HepG2 (cell line): ENCODE measurements around the gene MAN1B1. TPM values are rescaled to one million over a fixed set of nuclear protein-coding genes. Genes with fewer than 3 reads are reported as not detected.

Source experiments
- ETV6 ChIP-seq: sonication (generic); formaldehyde crosslinking; conservative IDR thresholded peaks from 2 replicates; pipeline ENCODE4 v1.4.0; 2020; ENCODE audit warnings: missing genetic modification reagents
- FOXO1 ChIP-seq: sonication (generic); formaldehyde crosslinking; IDR thresholded peaks from 2 replicates; pipeline ENCODE4 v1.4.0; 2020; ENCODE audit warnings: missing genetic modification reagents
- HNF4G ChIP-seq, 2 experiments: sonication (generic) in 1 of 2; formaldehyde crosslinking in 1 of 2; IDR thresholded peaks; 2 replicates each; pipeline versions ENCODE4 v1.4.0 to v1.6.1; 2011 to 2020; ENCODE audit warnings: borderline replicate concordance in 2 of 2, low read depth in 2 of 2, mild to moderate bottlenecking in 2 of 2, low read length in 1 of 2, missing genetic modification reagents in 1 of 2, moderate library complexity in 1 of 2
- KDM5A ChIP-seq: fragments of 200-600 bp; sonication (generic); IDR thresholded peaks from 2 replicates; pipeline ENCODE4 v1.7.0; 2018; ENCODE audit warnings: antibody characterized with exemption, mild to moderate bottlenecking, low read length, borderline replicate concordance
- NFYC ChIP-seq: IDR thresholded peaks from 2 replicates; pipeline ENCODE4 v1.6.1; 2016; ENCODE audit warnings: missing genetic modification reagents, missing compliant biosample characterization
- SOX5 ChIP-seq: IDR thresholded peaks from 2 replicates; pipeline ENCODE4 v1.6.1; 2016; ENCODE audit warnings: borderline replicate concordance
- TRIM24 ChIP-seq: sonication (generic); formaldehyde crosslinking; IDR thresholded peaks from 2 replicates; pipeline ENCODE4 v1.8.0; 2022; ENCODE audit warnings: mild to moderate bottlenecking, missing genetic modification reagents
- XBP1 ChIP-seq: sonication (generic); formaldehyde crosslinking; IDR thresholded peaks from 2 replicates; pipeline ENCODE4 v1.5.0; 2020; ENCODE audit warnings: missing genetic modification reagents
- ZBTB8A ChIP-seq: sonication (generic); formaldehyde crosslinking; IDR thresholded peaks from 2 replicates; pipeline ENCODE4 v1.4.0; 2020; ENCODE audit warnings: mild to moderate bottlenecking, low read depth, missing genetic modification reagents, borderline replicate concordance
- ZFP90 ChIP-seq: sonication (generic); formaldehyde crosslinking; IDR thresholded peaks from 2 replicates; pipeline ENCODE4 v1.8.0; 2022; ENCODE audit warnings: missing genetic modification reagents, mild to moderate bottlenecking, inconsistent platforms, borderline replicate concordance
- ZNF17 ChIP-seq: sonication (generic); formaldehyde crosslinking; IDR thresholded peaks from 2 replicates; pipeline ENCODE4 v1.5.0; 2020; ENCODE audit warnings: mild to moderate bottlenecking, missing genetic modification reagents
- ZNF430 ChIP-seq: sonication (generic); formaldehyde crosslinking; IDR thresholded peaks from 2 replicates; pipeline ENCODE4 v1.9.0; 2021; ENCODE audit warnings: mild to moderate bottlenecking, missing genetic modification reagents
- ZNF460 ChIP-seq: sonication (generic); formaldehyde crosslinking; IDR thresholded peaks from 2 replicates; pipeline ENCODE4 v1.5.1; 2020; ENCODE audit warnings: missing genetic modification reagents, mild to moderate bottlenecking, borderline replicate concordance
- ZNF674 ChIP-seq: sonication (generic); formaldehyde crosslinking; IDR thresholded peaks from 2 replicates; pipeline ENCODE4 v1.5.0; 2020; ENCODE audit warnings: low read depth, mild to moderate bottlenecking, missing genetic modification reagents
- ZNF678 ChIP-seq: sonication (generic); formaldehyde crosslinking; IDR thresholded peaks from 2 replicates; pipeline ENCODE4 v1.4.0; 2020; ENCODE audit warnings: mild to moderate bottlenecking, missing genetic modification reagents
- ZNF816 ChIP-seq: sonication (generic); formaldehyde crosslinking; IDR thresholded peaks from 2 replicates; pipeline ENCODE4 v1.8.0; 2022; ENCODE audit warnings: missing genetic modification reagents, mild to moderate bottlenecking, borderline replicate concordance
- polyA plus RNA-seq, 8 experiments: library from polyadenylated mRNA; depleted of rRNA in 3 of 8; stranded (reverse) in 7 of 8; unstranded in 1 of 8; fragments of >200 nt; fragmentation: Illumina TruSeq in 4 of 8; extraction: Trizol in 4 of 8; gene quantifications; 2 replicates each; pipeline versions ENCODE4 v1.2.1 to v1.2.3, GENCODE V29; 2011 to 2016; ENCODE audit warnings: low read depth in 4 of 8, missing spikeins in 1 of 8, mixed read lengths in 1 of 8; ENCODE audit not compliant: insufficient read depth in 1 of 8
- total RNA-seq, 5 experiments: library from RNA; depleted of rRNA; stranded (reverse); fragments of >200 nt; fragmentation: Illumina TruSeq; extraction: Trizol; gene quantifications; 2 replicates each; pipeline ENCODE4 v1.2.3, GENCODE V29; 2016; ENCODE audit warnings: low read depth in 1 of 5
- TF ChIP-seq, protein P1 (sequence below): sonication (generic); formaldehyde crosslinking; IDR thresholded peaks from 2 replicates; pipeline ENCODE4 v1.5.1; 2020; ENCODE audit warnings: missing genetic modification reagents, mild to moderate bottlenecking, borderline replicate concordance
- TF ChIP-seq, protein P2 (sequence below): sonication (generic); formaldehyde crosslinking; IDR thresholded peaks from 2 replicates; pipeline ENCODE4 v1.5.0; 2020; ENCODE audit warnings: mild to moderate bottlenecking, missing genetic modification reagents, borderline replicate concordance
- TF ChIP-seq, protein P3 (sequence below): sonication (generic); formaldehyde crosslinking; IDR thresholded peaks from 2 replicates; pipeline ENCODE4 v1.5.0; 2020; ENCODE audit warnings: mild to moderate bottlenecking, missing genetic modification reagents, moderate library complexity

Gene MAN1B1
- total and polyA plus RNA-seq, 2 of the 13 experiments (the other 11 are each of a cell fraction or from before 2014, with no cell fraction given) = 48.9 to 59.5 TPM

DNA sequence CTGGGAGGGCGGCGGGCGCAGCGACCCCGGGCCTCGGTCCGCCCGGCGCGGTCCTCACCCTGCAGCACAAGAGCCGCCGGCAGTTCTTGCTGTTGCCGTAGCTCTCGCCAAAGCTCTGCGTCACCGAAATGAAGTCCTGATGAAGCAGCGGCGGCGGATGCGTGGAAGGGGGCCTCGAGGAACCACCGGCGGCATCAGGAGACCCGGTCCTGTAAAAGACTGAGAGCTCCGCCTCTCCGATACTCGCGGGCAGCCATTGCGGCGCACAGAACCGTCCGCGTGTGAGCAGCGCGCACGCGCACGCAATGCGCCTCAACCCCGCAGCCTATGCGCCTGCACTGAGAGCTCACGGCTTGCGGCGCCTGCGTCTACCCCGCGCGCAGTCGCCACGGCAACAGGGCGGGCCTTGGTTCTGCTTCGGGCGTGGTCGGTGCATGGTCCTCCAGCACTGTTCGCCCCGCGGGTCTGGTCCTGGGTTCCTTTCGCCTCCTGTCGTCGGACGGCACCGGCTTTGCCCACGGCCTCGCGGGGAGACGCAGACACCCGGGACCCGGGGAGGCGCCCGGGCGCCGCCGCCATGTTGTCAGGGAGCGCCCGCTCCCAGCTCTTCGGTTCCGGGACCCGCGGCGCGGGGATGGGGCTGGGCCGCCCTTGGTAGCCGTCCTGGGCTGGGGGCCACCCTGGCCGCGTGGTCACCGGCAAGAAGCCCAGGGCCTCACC is 42.8 kb downstream of the MAN1B1 start (continued):
- TF ChIP-seq, protein P1, sequence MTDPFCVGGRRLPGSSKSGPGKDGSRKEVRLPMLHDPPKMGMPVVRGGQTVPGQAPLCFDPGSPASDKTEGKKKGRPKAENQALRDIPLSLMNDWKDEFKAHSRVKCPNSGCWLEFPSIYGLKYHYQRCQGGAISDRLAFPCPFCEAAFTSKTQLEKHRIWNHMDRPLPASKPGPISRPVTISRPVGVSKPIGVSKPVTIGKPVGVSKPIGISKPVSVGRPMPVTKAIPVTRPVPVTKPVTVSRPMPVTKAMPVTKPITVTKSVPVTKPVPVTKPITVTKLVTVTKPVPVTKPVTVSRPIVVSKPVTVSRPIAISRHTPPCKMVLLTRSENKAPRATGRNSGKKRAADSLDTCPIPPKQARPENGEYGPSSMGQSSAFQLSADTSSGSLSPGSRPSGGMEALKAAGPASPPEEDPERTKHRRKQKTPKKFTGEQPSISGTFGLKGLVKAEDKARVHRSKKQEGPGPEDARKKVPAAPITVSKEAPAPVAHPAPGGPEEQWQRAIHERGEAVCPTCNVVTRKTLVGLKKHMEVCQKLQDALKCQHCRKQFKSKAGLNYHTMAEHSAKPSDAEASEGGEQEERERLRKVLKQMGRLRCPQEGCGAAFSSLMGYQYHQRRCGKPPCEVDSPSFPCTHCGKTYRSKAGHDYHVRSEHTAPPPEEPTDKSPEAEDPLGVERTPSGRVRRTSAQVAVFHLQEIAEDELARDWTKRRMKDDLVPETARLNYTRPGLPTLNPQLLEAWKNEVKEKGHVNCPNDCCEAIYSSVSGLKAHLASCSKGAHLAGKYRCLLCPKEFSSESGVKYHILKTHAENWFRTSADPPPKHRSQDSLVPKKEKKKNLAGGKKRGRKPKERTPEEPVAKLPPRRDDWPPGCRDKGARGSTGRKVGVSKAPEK = 0 out of 2 replicates have a peak, but pooled peaks have one; percentile 28
- TF ChIP-seq XBP1 (CRISPR knock-in tag) = no peak
- TF ChIP-seq, protein P2, sequence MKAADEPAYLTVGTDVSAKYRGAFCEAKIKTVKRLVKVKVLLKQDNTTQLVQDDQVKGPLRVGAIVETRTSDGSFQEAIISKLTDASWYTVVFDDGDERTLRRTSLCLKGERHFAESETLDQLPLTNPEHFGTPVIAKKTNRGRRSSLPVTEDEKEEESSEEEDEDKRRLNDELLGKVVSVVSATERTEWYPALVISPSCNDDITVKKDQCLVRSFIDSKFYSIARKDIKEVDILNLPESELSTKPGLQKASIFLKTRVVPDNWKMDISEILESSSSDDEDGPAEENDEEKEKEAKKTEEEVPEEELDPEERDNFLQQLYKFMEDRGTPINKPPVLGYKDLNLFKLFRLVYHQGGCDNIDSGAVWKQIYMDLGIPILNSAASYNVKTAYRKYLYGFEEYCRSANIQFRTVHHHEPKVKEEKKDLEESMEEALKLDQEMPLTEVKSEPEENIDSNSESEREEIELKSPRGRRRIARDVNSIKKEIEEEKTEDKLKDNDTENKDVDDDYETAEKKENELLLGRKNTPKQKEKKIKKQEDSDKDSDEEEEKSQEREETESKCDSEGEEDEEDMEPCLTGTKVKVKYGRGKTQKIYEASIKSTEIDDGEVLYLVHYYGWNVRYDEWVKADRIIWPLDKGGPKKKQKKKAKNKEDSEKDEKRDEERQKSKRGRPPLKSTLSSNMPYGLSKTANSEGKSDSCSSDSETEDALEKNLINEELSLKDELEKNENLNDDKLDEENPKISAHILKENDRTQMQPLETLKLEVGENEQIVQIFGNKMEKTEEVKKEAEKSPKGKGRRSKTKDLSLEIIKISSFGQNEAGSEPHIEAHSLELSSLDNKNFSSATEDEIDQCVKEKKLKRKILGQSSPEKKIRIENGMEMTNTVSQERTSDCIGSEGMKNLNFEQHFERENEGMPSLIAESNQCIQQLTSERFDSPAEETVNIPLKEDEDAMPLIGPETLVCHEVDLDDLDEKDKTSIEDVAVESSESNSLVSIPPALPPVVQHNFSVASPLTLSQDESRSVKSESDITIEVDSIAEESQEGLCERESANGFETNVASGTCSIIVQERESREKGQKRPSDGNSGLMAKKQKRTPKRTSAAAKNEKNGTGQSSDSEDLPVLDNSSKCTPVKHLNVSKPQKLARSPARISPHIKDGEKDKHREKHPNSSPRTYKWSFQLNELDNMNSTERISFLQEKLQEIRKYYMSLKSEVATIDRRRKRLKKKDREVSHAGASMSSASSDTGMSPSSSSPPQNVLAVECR = peak; percentile 93; the same call in 1 of the 2 replicates
- TF ChIP-seq HNF4G (IDR thresholded peaks at IDR 0.05; ENCODE audit: borderline replicate concordance, low read depth, low read length) = no peak
- no peak for TF ChIP-seq HNF4G (CRISPR knock-in tag; IDR thresholded peaks at IDR 0.05; ENCODE audit: borderline replicate concordance, low read depth)
- TF ChIP-seq FOXO1 = no peak
- no peak; the same call in 1 of the 2 replicates for TF ChIP-seq ZNF678 (CRISPR knock-in tag)
- TF ChIP-seq ETV6 (CRISPR knock-in tag) = no peak
- no peak for TF ChIP-seq TRIM24 (CRISPR knock-in tag)
- TF ChIP-seq, protein P3, sequence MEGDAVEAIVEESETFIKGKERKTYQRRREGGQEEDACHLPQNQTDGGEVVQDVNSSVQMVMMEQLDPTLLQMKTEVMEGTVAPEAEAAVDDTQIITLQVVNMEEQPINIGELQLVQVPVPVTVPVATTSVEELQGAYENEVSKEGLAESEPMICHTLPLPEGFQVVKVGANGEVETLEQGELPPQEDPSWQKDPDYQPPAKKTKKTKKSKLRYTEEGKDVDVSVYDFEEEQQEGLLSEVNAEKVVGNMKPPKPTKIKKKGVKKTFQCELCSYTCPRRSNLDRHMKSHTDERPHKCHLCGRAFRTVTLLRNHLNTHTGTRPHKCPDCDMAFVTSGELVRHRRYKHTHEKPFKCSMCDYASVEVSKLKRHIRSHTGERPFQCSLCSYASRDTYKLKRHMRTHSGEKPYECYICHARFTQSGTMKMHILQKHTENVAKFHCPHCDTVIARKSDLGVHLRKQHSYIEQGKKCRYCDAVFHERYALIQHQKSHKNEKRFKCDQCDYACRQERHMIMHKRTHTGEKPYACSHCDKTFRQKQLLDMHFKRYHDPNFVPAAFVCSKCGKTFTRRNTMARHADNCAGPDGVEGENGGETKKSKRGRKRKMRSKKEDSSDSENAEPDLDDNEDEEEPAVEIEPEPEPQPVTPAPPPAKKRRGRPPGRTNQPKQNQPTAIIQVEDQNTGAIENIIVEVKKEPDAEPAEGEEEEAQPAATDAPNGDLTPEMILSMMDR (CRISPR knock-in tag) = no peak; the same call in 1 of the 2 replicates
- TF ChIP-seq ZBTB8A (CRISPR knock-in tag) = no peak
- TF ChIP-seq ZNF460 (CRISPR knock-in tag) = no peak
- 0 out of 2 replicates have a peak, but pooled peaks have one; percentile 34 for TF ChIP-seq KDM5A
- no peak; the same call in 1 of the 2 replicates for TF ChIP-seq ZNF674 (CRISPR knock-in tag)
- TF ChIP-seq ZNF17 = no peak
- no peak for TF ChIP-seq SOX5 (CRISPR knock-in tag)
- peak; percentile 43 for TF ChIP-seq NFYC (CRISPR knock-in tag)
- no peak for TF ChIP-seq ZFP90 (CRISPR knock-in tag)
- TF ChIP-seq ZNF816 = peak; percentile 37; the same call in 1 of the 2 replicates
- TF ChIP-seq ZNF430 (CRISPR knock-in tag) = peak; percentile 78
